Neuron (in vitro differentiated cells): ENCODE results near the gene PDCD11.

Experiments used
- H2AFZ ChIP-seq: one replicate; pipeline ENCODE4 v1.6.1; 2013; ENCODE audit warnings: low read depth, mild to moderate bottlenecking, inconsistent platforms, low read length, moderate library complexity
- H3K27me3 ChIP-seq: one replicate; pipeline ENCODE4 v1.6.1; 2013; ENCODE audit warnings: low read length; ENCODE audit not compliant: insufficient read depth
- H3K36me3 ChIP-seq: one replicate; pipeline ENCODE4 v1.6.1; 2013; ENCODE audit warnings: low read length; ENCODE audit not compliant: insufficient read depth
- H3K4me1 ChIP-seq: one replicate; pipeline ENCODE4 v1.6.1; 2013; ENCODE audit warnings: low read length; ENCODE audit not compliant: insufficient read depth
- H3K4me3 ChIP-seq: 2 replicates; pipeline ENCODE4 v1.5.1; 2013; ENCODE audit warnings: mild to moderate bottlenecking, low read length, moderate library complexity
- H3K9me3 ChIP-seq: one replicate; pipeline ENCODE4 v1.6.1; 2013; ENCODE audit warnings: low read length

The PDCD11 gene

DNA sequence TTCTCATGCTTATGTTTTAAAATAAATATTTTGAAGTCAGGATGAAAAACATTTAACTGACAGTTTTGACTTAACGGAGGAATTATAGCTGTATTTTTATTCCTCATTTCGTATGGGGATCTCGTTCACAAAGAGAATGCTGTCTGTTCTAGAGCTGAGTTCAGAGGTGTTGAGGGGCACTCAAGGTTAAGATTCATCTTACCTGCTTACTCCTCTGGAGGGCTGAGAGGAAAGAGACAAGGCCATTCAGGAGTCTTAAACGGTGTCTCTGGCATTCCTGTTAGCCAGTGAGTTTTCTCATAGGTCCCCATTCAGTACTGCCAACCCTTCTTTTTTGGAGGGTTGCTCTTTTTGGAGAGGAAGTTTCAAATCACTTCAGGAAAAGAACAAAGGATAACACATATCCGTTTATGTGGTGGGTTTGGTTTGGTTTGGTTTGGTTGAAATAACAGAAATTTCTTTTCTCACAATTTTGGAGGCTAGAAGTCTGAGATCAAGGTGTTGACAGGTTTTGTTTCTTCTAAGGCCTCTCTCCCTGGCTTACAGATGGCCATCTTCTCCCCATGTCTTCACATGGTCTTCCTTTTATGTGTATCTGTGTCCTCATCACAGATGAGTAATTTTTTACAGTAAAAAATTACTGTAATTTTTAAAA lies 32.7 kb downstream of the PDCD11 start:
- Histone ChIP-seq H3K4me1 (no peaks in the 10 kb centered on the region), H2AFZ (no peak overlapping the region), H3K27me3 (no peaks in the 10 kb centered on the region), H3K36me3 (peaks cover 82% of the 10 kb centered on the region), H3K9me3 (no peaks in the 10 kb centered on the region), H3K4me3 (no peak overlapping the region)

GRCh38 chr10:103429647-103430046 lies 33.2 kb downstream of the PDCD11 start:
- no peak overlapping the region for H3K4me3 ChIP-seq
- no peaks in the 10 kb centered on the region for H3K4me1 ChIP-seq
- H3K27me3 ChIP-seq = no peaks in the 10 kb centered on the region
- H3K36me3 ChIP-seq = peaks cover 82% of the 10 kb centered on the region
- H2AFZ ChIP-seq = no peak overlapping the region
- no peaks in the 10 kb centered on the region for H3K9me3 ChIP-seq

GRCh38 chr10:103431902-103432301 lies 35.5 kb downstream of the PDCD11 start:
- Histone ChIP-seq H3K36me3 (peaks cover 84% of the 10 kb centered on the region), H3K27me3 (no peaks in the 10 kb centered on the region), H3K9me3 (no peaks in the 10 kb centered on the region), H2AFZ (no peak overlapping the region), H3K4me3 (no peak overlapping the region), H3K4me1 (no peaks in the 10 kb centered on the region)

- Histone ChIP-seq H3K4me1 (no peaks in the 10 kb centered on the region), H3K4me3 (no peak overlapping the region), H2AFZ (no peak overlapping the region), H3K36me3 (peaks cover 86% of the 10 kb centered on the region), H3K27me3 (no peaks in the 10 kb centered on the region), H3K9me3 (no peaks in the 10 kb centered on the region)
Measured at GRCh38 chr10:103433858-103434257, 37.4 kb downstream of the PDCD11 start.

DNA sequence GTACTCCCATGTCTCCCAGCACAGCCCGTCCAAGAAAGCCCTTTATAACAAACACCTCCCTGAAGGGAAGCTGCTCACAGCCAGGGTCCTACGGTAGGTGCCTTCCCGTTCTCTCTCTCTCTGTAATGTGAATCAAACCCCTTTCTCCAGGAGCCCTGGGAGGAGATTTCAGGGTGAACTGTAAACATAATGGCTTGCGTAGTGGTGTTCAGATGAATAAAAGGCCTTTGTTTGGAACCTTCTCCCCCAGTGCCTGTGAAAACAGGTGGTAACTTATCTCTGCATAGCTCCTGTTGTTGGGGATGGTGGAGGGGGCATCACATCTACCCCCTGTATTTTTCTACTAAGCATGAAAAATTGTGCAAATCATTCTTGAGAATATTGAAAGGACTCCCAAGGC lies 43.4 kb downstream of the PDCD11 start:
- Histone ChIP-seq H3K9me3 (no peaks in the 10 kb centered on the region), H3K36me3 (peaks cover 92% of the 10 kb centered on the region), H3K27me3 (no peaks in the 10 kb centered on the region), H2AFZ (no peak overlapping the region), H3K4me1 (no peaks in the 10 kb centered on the region), H3K4me3 (no peak overlapping the region)

DNA sequence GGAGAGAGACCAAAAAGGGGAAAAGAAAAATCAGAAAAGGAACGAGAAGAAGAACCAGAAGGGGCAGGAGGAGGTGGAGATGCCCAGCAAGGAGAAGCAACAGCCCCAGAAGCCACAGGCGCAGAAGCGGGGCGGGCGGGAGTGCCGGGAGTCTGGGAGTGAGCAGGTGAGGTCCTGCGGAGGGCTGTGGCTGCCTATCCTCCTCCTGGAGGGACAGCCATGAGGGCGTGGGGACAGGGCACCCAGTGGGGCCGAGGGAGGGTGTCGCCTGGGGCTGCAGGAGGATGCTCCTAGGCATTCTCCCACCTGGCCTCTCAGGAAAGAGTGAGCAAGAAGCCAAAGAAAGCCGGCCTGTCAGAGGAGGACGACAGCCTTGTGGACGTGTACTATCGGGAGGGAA lies 44.0 kb downstream of the PDCD11 start:
- Histone ChIP-seq H3K9me3 (no peaks in the 10 kb centered on the region), H2AFZ (no peak overlapping the region), H3K4me1 (no peaks in the 10 kb centered on the region), H3K4me3 (no peak overlapping the region), H3K36me3 (peaks cover 95% of the 10 kb centered on the region), H3K27me3 (no peaks in the 10 kb centered on the region)

DNA sequence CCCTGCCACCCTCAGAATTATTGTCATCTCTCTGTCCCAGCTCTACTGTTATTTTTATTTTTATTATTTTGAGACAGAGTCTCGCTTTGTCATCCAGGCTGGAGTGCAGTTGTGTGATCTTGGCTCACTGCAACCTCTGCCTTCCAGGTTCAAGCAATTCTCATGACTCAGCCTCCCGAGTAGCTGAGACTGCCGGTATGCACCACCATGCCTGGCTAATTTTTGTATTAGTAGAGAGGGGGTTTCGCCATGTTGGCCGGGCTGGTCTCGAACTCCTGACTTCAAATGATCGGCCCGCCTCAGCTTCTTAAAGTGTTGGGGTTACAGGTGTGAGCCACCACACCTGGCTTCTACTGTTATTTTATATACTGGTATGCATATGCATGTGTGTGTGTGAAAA lies 44.8 kb downstream of the PDCD11 start:
- Histone ChIP-seq H3K4me3 (no peak overlapping the region), H3K4me1 (no peaks in the 10 kb centered on the region), H3K27me3 (no peaks in the 10 kb centered on the region), H2AFZ (no peak overlapping the region), H3K36me3 (peaks cover 96% of the 10 kb centered on the region), H3K9me3 (no peaks in the 10 kb centered on the region)

DNA sequence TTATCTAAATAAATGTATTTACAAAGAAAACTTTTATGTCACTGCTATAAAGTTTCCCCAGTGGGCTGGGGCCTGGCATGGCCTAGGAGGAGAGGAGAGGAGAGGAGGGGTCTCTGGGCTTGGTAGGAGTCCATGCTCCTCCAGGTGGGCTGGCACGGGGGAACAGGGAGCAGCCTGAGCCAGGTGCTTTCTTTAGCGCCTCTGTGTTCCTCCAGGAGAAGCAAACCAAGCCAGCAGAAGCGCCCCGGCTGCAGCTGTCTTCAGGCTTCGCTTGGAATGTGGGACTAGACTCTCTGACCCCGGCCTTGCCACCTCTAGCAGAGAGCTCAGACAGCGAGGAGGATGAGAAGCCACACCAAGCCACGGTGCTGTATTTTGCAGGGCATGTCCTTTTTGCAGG lies 45.2 kb downstream of the PDCD11 start:
- Histone ChIP-seq H2AFZ (no peak overlapping the region), H3K27me3 (no peaks in the 10 kb centered on the region), H3K4me1 (no peaks in the 10 kb centered on the region), H3K36me3 (peaks cover 96% of the 10 kb centered on the region), H3K4me3 (no peak overlapping the region), H3K9me3 (no peaks in the 10 kb centered on the region)

- Histone ChIP-seq H3K4me1 (no peaks in the 10 kb centered on the region), H2AFZ (no peak overlapping the region), H3K9me3 (no peaks in the 10 kb centered on the region), H3K4me3 (no peak overlapping the region), H3K36me3 (peaks cover 92% of the 10 kb centered on the region), H3K27me3 (no peaks in the 10 kb centered on the region)
Measured at GRCh38 chr10:103442031-103442461, 45.6 kb downstream of the PDCD11 start.

DNA sequence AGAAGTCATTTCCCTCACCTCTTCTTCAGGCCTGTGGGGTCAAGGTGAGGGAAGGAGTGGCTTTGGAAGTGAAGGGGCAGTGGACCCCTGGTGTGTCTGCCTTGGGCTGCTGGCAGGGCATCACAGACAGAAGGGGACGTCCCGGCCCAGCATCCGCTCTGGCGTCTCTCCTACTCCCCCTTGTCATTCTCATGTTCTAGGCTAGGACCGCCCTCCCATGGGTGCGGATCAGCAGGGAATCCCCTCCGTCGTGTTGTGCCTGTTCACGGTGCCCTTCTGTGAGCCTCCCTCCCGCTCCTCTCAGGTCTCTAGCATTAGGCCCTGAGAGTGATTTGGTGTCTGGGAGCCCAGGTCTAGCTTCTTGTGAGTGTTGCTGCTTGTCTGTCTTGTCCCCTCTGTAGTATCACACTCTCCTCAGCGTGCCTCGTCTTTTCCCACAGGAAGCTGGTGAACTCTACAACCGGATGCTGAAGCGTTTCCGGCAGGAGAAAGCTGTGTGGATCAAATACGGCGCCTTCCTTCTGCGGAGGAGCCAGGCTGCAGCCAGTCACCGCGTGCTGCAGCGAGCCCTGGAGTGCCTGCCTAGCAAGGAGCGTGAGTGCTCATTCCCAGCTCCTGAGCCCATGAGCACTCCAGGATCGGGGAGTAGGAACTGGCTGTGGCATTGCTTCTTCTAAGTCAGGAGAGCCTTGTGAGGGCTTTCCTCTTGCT lies 47.2 kb downstream of the PDCD11 start:
- Histone ChIP-seq H3K4me1 (no peaks in the 10 kb centered on the region), H3K4me3 (no peak overlapping the region), H3K36me3 (peaks cover 87% of the 10 kb centered on the region), H3K27me3 (no peaks in the 10 kb centered on the region), H2AFZ (no peak overlapping the region), H3K9me3 (no peaks in the 10 kb centered on the region)

- no peak overlapping the region for H2AFZ ChIP-seq
- no peaks in the 10 kb centered on the region for H3K4me1 ChIP-seq
- H3K4me3 ChIP-seq = no peak overlapping the region
- peaks cover 78% of the 10 kb centered on the region for H3K36me3 ChIP-seq
- no peaks in the 10 kb centered on the region for H3K9me3 ChIP-seq
- H3K27me3 ChIP-seq = no peaks in the 10 kb centered on the region
Measured at GRCh38 chr10:103444478-103444877, 48.1 kb downstream of the PDCD11 start.

GRCh38 chr10:103445366-103445765 lies 48.9 kb downstream of the PDCD11 start:
- no peaks in the 10 kb centered on the region for H3K4me1 ChIP-seq
- H3K4me3 ChIP-seq = no peak overlapping the region
- peaks cover 69% of the 10 kb centered on the region for H3K36me3 ChIP-seq
- H3K27me3 ChIP-seq = no peaks in the 10 kb centered on the region
- H2AFZ ChIP-seq = no peak overlapping the region
- H3K9me3 ChIP-seq = no peaks in the 10 kb centered on the region

DNA sequence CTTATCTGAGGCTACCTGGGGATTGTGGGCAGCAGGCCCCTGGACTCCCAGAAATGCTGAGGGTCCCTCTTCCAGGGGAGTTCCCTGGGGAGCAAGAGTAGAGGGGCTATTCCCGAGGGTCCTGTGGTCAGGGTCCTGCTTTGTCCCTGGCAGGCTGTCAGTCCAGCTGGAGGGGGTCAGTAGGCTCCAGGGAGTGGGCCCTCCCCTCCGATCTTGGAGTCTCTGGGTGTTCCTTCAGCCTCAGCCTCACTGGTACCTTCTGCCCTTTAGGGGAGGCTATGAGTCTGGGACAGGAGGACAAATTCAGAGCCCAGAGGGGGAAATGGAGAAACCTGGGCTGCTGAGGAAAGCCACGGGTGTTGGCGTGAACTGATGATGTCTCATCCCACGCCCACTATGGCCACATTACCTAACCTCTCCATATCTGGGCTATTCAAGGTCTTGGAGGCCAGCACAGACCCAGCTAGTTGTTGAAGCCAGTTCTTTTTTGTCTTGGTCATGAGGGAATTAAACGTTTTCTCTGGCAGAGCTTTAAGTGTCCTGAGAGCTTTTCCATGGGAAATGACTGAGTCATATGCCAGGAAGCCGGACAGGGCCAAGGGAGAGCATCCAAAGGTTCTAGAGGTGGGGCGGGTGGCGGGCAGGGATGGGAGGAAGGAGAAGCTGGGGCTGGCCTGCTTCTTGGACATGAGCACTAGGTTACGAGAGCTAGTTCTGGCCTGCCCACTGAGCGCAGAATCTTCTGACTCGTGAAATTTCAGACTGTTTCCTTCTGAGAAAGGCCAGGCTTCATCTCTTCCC lies 49.5 kb downstream of the PDCD11 start:
- Histone ChIP-seq H3K36me3 (peaks cover 63% of the 10 kb centered on the region), H3K9me3 (no peaks in the 10 kb centered on the region), H2AFZ (no peak overlapping the region), H3K4me1 (no peaks in the 10 kb centered on the region), H3K4me3 (no peak overlapping the region), H3K27me3 (no peaks in the 10 kb centered on the region)
